Fibroblast of lung (primary cell): ENCODE results near the gene ITGB8.

Experiments
- EZH2 ChIP-seq: IDR thresholded peaks from 2 replicates; pipeline ENCODE4 v1.5.1; 2012; ENCODE audit warnings: low read length, control low read depth, mild to moderate bottlenecking; ENCODE audit errors: missing control alignments
- TF ChIP-seq, protein P1 (sequence below), 2 donors: IDR thresholded peaks in 1 of 2; conservative IDR thresholded peaks in 1 of 2; 1 replicate in 1 of 2; 2 replicates in 1 of 2; pipeline ENCODE4 v1.5.1; 2011 to 2012; ENCODE audit warnings: low read length in 2 of 2, control low read depth in 1 of 2, inconsistent platforms in 1 of 2, low read depth in 1 of 2, mild to moderate bottlenecking in 1 of 2

DNA sequence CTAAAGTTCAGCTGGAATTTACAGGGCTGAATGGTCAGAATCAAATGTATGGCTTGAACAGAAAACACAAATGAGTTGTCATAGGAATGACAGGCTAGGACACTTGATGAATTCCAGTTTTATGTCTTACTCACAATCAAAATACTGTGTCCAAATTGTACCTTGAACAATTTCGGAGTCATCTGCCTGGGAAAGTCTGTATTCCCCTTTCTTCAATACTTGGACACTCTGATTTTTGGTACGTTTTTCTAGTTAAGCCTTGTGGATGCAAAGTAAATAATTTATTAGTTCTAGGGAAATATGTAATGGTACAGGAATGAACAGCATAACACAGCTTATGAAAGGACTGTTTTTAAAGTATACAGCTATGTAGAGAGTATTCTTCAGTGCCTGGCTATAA is 100.4 kb downstream of the ITGB8 start:
- TF ChIP-seq, protein P1, sequence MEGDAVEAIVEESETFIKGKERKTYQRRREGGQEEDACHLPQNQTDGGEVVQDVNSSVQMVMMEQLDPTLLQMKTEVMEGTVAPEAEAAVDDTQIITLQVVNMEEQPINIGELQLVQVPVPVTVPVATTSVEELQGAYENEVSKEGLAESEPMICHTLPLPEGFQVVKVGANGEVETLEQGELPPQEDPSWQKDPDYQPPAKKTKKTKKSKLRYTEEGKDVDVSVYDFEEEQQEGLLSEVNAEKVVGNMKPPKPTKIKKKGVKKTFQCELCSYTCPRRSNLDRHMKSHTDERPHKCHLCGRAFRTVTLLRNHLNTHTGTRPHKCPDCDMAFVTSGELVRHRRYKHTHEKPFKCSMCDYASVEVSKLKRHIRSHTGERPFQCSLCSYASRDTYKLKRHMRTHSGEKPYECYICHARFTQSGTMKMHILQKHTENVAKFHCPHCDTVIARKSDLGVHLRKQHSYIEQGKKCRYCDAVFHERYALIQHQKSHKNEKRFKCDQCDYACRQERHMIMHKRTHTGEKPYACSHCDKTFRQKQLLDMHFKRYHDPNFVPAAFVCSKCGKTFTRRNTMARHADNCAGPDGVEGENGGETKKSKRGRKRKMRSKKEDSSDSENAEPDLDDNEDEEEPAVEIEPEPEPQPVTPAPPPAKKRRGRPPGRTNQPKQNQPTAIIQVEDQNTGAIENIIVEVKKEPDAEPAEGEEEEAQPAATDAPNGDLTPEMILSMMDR (conservative IDR thresholded peaks at IDR 0.05 in 1 of 2, IDR thresholded peaks at IDR 0.05 in 1 of 2; ENCODE audit: low read depth in 1 of 2, low read length in 2 of 2): no peak
- TF ChIP-seq EZH2: no peak
